ENCODE results near the gene RPS21.

The RPS21 gene

DNA sequence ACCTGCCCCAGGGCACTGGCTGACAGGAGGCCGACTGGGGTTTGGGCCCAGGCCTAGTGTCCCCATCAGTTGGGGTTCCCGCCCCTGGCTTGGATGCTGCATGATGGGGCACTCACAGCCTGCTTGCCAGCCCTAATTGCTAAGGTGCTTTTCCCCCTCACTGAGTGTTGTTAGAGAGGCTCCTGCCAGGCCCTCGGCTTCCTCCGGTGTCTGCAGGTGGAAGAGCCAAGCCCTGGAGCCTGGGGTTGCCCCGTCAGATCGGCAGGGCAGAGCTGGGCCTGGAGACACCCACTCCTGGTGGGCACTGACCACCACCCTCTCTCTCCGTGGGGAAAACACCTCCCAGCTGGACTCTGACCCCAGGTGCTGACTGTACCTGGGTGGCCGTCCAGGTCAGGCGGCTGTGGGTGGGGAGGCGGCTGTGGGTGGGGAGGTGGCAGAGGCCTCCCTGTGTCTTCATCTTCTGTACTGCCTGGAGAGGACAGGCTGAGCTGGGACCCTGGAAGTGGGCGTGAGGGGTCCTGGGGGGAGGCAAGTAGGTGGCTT lies 26.2 kb downstream of the RPS21 start:
- Mint-ChIP-seq H3K27me3 (peaks cover 32% of the 10 kb centered on the region), H3K9me3 (no peaks in the 10 kb centered on the region), H3K36me3 (no peaks in the 10 kb centered on the region), H3K27ac (no peak overlapping the region), H3K4me1 (peaks cover 23% of the 10 kb centered on the region), H3K4me3 (no peak overlapping the region)
- no peak for ATAC-seq

DNA sequence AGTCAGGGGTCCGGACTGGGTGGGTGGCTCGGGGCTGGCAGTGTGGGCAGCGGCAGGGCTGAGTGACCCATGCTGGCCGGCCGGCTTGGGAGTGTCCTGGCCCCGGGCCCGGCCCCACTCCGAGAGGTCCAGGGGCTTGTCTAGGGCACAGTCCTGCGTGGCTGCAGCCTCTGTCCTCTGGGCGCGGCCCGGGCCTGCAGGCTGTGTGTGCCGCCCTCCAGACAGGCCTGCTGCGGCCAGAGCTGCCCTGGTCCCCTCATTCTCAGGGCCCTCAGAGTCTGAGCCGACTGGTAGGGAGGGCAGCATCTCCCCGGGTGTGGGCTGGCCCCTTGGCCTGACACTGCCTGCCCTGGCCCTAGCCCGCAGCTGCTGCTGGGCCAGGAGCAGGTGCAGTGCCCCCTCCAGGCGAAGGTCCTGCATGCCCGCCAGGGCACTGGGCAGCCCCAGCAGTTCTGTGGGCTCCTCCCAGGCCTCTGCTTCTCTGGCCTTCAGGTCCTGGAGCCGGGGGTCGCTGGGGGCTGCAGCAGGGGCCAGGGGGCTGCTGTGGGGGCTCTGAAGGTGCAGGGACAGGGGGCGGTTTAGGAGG lies 27.1 kb downstream of the RPS21 start:
- no peak overlapping the region for H3K27ac Mint-ChIP-seq
- H3K36me3 Mint-ChIP-seq: no peaks in the 10 kb centered on the region
- H3K4me3 Mint-ChIP-seq: no peak overlapping the region
- H3K4me1 Mint-ChIP-seq: peaks cover 16% of the 10 kb centered on the region
- H3K27me3 Mint-ChIP-seq: peaks cover 41% of the 10 kb centered on the region
- no peaks in the 10 kb centered on the region for H3K9me3 Mint-ChIP-seq
- ATAC-seq: no peak

DNA sequence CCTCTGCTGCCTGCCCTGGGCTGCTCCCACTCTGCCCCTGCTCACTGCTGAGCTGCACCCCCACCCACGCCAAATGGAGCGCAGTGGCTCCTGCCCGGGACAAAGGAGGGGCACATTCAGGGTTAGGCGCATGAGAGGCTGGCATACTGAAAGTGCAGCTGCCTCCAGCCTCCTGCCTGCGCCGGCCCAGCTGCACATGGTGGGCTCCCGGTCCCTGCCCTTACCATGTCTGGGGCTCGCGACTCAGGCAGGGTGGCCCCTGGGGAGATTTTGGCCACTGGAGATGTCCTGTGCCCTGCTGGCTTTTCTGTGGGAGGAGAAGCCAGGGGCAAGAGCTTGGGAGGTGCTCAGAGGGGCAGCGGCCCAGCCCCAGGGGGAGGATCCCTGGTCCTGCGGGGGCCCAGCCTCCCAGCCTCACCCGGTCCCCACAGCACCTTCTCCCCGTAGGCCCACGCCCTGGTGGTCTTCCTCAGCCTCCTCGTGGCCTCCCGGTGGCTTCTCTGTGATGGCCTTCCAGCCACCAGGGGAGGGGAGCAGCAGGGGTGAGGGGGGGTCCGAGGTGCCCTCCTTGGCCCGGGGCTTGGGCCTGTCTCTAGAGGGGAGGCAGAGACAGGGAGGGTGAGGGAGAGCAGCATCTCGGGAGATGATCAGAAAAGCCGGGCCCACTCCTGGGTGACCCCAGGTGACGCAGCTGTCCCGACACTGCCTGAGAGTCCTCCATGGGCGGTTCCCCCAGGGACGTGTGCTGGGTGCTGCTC lies 28.6 kb downstream of the RPS21 start:
- no peaks in the 10 kb centered on the region for H3K9me3 Mint-ChIP-seq
- no peak for ATAC-seq
- H3K4me1 Mint-ChIP-seq: peaks cover under 1% of the 10 kb centered on the region
- no peak overlapping the region for H3K27ac Mint-ChIP-seq
- no peak overlapping the region for H3K4me3 Mint-ChIP-seq
- no peaks in the 10 kb centered on the region for H3K36me3 Mint-ChIP-seq
- peaks cover 50% of the 10 kb centered on the region for H3K27me3 Mint-ChIP-seq

DNA sequence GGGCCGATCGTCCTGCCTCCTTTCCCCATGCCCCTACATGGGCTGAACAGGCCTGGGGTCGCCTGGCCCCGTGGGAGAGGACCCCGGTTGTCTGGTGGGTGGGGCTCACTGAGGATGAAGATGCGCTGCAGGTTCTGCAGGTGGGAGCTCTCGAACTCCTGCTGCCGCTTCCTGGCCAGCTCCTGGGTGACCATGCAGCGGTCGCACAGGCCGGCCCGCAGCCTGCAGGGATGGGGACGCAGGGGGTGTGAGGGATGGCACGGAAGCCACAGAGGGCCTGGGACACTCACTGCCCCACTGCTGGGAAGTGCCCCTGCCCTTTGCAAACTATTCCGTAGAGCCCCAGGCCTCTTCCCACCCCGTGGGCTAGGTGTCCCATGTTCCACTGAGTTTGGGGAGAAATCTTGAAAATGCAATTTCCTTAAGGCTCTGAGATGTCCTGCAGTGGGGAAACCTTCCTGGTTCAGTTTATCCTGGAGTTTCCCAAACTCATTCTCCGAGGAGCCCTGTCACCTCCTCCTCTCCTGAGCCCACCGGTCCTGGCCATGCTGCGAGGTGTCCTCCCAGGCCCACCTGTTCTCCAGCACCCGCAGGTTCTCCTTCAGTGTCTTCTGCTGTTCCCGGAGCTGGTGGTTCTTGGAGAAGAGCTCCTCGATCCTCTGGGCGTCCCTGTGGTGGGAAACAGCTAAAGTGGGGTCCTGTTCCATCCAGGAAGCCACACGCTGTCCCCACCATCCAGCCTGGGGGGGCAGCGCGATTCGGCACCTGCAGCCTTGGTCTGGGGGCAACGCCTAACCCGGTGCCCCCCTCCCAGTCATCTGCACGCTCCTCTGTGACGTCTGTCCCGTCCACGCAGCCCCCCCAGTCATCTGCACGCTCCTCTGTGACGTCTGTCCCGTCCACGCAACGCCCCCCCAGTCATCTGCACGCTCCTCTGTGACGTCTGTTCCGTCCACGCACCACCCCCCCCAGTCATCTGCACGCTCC lies 30.0 kb downstream of the RPS21 start:
- ATAC-seq: no peak
- H3K27me3 Mint-ChIP-seq: peaks cover 50% of the 10 kb centered on the region

DNA sequence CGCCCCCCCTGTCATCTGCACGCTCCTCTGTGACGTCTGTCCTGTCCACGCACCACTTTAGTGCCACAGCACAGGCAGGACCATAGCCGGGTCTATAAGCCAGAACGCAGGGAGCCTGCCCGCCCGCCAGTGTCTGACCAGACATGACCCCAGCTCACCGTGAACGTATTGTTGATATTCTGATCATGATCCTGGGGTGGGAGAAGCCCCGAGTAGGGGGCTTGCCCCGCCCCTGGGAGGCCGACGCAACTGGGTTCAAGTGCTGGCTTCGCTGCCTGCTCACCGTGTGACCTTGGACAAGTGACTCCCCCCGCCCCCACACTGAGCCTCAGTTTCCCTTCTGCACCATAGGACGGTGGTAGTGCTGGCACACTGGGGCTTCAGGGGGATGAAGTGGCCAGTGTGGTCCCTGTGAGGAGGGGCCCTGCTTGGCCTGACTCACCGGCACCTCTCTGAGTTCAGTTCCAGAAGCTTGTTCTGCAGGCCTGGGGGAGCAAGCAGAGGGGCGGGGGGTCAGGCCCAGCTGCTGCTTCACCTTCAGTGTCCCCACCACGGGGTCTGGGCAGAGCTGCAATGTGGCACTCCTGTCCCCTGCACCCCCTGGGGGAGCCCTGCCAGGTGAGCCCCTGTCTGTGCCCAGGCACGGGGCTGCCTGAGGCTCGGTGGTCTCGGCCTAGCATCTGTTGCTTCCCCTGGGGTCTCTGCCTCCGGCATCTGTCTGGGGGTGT lies 31.2 kb downstream of the RPS21 start:
- Mint-ChIP-seq H3K27me3 (peaks cover 50% of the 10 kb centered on the region), H3K4me1 (no peaks in the 10 kb centered on the region), H3K9me3 (peaks cover 4% of the 10 kb centered on the region), H3K4me3 (no peak overlapping the region), H3K36me3 (no peaks in the 10 kb centered on the region), H3K27ac (no peak overlapping the region)
- ATAC-seq: no peak

More for the DNA sequence above, 30.0 kb downstream of the RPS21 start:
- Mint-ChIP-seq H3K36me3 (no peaks in the 10 kb centered on the region), H3K27ac (no peak overlapping the region), H3K4me1 (no peaks in the 10 kb centered on the region), H3K9me3 (peaks cover 4% of the 10 kb centered on the region), H3K4me3 (no peak overlapping the region)

DNA sequence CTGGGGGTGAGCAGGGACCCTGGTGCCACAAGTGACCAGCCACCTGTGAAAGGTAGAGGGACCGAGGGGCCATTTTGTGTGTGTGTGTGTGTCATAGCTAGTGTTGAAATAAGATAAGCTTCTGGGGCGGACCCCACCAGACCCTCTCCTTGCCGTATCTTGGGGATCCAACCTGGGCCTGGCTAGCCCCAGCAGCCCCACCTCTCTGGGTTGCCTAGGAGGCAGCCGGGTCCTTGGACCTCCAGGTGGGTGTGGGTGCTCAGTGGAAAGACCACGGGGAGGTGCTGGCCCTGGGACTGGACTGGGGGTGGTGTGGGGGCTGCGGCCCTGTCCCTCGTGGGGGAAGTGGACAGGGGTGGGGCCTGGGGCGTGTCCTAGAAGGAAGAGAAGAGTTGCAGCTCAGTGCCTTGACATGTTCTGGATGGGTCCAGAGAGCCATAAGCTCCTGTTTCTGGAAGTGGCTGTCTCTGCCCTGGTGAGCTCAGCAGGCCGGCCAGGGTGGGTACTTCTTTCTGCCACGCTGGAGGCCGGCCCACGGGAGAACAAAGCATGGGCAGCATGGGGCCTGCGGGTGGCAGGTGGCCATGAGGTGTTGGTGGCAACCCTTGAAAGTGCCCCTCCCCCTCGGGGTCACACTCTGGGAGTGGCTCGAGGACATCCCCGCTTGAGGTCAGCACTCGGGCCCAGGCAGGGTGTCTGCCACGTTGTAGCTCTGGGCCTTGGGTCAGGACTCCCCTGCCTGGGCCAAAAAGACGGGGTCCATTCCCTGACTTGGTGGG lies 32.0 kb downstream of the RPS21 start:
- Mint-ChIP-seq H3K4me3 (no peak overlapping the region), H3K36me3 (no peaks in the 10 kb centered on the region), H3K27me3 (peaks cover 50% of the 10 kb centered on the region), H3K27ac (no peak overlapping the region), H3K4me1 (no peaks in the 10 kb centered on the region), H3K9me3 (peaks cover 4% of the 10 kb centered on the region)
- no peak for ATAC-seq

DNA sequence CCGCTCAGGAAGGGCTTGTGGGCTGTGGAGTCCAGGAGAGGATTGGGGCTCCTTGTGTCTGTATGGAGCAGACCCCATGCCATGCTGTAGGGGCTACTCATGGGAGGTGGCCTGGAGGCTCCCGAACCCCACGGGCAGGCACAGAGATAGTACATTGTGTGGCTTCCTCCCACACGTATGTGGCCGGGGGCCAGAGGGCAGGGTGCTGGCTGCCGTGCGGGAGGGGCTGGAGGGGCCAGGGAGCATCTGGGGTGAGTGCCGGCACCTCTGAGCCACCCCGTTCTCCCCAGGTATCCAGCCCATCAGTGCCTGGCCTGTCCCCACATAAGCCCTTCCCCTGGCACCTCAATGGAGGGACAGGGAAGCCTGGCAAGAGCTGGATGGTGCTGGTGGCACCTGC lies 32.9 kb downstream of the RPS21 start:
- H3K27ac Mint-ChIP-seq: no peak overlapping the region
- H3K36me3 Mint-ChIP-seq: no peaks in the 10 kb centered on the region
- peaks cover 4% of the 10 kb centered on the region for H3K9me3 Mint-ChIP-seq
- peaks cover 52% of the 10 kb centered on the region for H3K27me3 Mint-ChIP-seq
- H3K4me3 Mint-ChIP-seq: no peak overlapping the region
- H3K4me1 Mint-ChIP-seq: no peaks in the 10 kb centered on the region
- no peak for ATAC-seq

DNA sequence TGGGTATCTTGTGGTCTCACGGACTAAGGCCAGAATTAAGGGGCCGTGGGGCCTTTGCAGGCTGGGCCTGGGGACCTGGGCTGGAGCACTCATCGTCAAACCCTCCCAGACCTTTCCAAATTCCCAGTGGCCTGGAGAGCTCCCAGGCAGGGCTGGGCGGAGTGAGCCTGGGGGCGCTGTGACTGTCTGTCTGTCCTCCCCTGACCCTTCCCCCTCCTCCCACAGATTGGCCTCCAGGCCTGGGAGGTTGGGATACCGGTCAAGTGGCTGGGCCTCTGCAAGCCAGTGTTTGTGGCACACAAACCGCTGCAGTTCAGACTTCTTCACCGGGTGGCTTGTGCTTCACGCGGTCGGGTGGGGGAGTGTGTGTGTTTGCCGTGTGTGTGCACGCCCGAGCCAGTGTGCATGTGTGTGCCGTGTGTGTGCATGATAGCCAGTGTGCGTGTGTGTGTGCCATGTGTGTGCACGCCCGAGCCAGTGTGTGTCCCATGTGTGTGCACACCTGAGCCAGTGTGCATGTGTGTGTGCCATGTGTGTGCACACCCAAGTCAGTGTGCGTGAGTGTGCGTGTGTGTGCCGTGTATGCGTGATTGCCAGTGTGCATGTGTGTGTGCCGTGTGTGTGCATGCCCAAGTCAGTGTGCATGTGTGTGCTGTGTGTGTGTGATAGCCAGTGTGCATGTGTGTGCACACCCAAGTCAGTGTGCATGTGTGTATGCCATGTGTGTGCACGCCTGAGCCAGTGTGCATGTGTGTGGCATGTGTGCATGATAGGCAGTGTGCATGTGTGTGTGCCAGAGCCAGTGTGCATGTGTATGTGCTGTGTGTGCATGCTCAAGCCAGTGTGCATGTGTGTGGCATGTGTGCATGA lies 34.2 kb downstream of the RPS21 start:
- Mint-ChIP-seq H3K9me3 (peaks cover 4% of the 10 kb centered on the region), H3K27ac (no peak overlapping the region), H3K27me3 (peaks cover 44% of the 10 kb centered on the region), H3K36me3 (no peaks in the 10 kb centered on the region), H3K4me3 (no peak overlapping the region), H3K4me1 (no peaks in the 10 kb centered on the region)
- no peak for ATAC-seq

DNA sequence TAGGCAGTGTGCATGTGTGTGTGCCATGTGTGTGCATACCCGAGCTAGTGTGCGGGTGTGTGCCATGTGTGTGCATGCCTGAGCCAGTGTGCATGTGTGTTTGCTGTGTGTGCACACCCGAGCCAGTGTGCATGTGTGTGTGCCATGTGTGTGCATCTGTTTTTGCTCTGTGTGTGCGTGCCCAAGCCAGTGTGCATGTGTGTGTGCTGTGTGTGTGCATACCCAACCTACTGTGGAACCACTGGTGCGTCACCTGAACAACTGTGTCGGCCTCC lies 34.8 kb downstream of the RPS21 start:
- no peak for ATAC-seq
- Mint-ChIP-seq H3K27me3 (peaks cover 43% of the 10 kb centered on the region), H3K9me3 (peaks cover 4% of the 10 kb centered on the region), H3K4me3 (no peak overlapping the region), H3K36me3 (no peaks in the 10 kb centered on the region), H3K4me1 (no peaks in the 10 kb centered on the region), H3K27ac (no peak overlapping the region)

DNA sequence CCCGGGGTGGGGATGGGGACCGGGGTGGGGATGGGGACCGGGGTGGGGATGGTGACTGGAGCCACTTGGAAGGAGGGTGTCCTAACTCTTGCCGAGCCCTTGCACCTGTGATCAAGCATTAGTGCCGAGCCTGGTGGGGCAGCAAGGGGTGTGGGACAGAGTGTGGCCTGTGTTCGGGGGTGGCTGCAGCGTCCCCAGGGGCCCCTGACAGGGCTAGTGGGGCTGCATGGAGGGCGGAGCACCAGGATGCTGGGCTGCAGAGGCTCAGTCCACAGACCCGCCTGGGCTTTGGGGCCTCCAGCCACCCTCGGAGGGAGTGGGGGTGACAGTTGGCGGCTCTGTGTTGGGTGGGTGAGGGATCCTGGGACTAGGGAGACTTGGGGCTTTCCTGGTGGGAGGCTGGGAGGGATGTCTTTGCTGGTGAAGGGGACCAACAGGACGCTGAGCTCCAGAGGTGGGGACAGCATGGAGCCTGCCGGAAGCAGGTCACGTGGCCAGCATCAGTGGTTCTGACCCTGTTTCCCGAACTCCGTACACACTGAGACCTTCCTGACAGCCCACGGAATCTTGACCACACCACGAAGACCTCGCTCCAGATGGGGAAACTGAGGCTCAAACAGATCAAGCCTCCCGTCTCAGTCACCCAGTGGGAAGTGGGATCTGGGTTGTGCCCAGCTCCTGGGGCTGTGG lies 35.9 kb downstream of the RPS21 start:
- no peak overlapping the region for H3K4me3 Mint-ChIP-seq
- no peak for ATAC-seq
- peaks cover 4% of the 10 kb centered on the region for H3K9me3 Mint-ChIP-seq
- no peak overlapping the region for H3K27ac Mint-ChIP-seq
- peaks cover 33% of the 10 kb centered on the region for H3K27me3 Mint-ChIP-seq
- H3K36me3 Mint-ChIP-seq: no peaks in the 10 kb centered on the region
- no peaks in the 10 kb centered on the region for H3K4me1 Mint-ChIP-seq

DNA sequence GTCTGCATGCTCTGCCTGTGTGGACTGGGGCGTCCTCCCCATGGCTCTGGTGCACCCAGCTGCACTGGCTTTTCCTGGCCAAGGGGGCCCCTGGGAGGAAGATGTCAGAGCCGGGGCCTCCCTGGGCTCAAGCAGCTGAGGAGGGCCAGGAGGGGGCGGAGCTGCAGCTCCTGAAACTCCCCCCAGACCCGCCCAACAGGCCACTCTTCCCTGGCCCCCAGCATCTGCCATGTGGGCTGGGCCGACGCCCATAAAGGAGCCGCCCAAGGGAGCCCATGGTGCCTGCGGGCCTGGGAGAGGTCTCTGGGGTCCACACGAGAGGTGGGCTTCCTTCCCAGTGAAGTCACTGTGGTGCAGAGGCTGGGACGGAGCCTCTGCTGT lies 36.4 kb downstream of the RPS21 start:
- H3K9me3 Mint-ChIP-seq: peaks cover 4% of the 10 kb centered on the region
- no peaks in the 10 kb centered on the region for H3K36me3 Mint-ChIP-seq
- H3K27me3 Mint-ChIP-seq: peaks cover 28% of the 10 kb centered on the region
- H3K4me3 Mint-ChIP-seq: no peak overlapping the region
- H3K4me1 Mint-ChIP-seq: no peaks in the 10 kb centered on the region
- no peak overlapping the region for H3K27ac Mint-ChIP-seq
- no peak for ATAC-seq

DNA sequence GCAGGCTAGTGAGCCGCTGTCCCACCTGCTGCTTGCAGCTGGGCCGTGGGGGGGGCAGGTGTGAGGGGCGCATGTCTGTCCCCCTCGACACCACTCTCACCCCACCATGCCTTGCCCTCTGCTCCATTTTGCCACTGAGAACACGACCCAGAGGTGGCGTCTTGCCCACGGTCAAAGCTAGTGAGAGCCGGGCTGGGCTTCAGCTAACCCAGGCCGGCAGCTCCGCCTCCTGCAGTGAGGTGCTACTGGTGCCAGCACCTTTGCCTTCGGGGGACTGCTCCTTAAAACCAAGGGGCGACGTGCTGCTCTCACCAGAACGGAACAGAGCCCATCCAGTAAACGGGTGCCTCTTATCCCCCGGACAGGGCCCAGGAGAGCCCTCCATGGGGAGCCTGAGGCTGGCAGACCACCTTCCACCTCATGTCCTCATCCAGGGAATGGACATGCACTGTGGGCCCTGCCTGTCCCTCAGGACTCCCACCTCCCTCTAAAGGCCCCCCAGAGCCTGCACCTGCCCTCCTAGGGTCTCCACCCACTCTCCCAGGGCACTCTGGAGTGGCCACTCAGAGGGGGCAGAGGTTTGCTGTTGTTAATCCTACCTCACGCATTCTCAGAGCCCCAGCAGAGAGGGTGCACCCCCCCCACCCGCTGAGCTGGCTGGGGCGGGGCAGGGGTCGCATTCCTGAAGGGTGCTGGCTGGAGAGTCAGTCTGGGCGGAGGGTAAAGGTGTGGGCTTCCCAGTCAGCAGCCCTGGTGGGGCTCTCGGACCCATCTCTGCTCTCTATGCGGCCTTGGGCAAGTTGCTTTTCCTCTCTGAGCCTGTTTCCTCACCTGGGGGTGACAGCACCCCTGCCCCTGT lies 37.6 kb downstream of the RPS21 start:
- peaks cover 4% of the 10 kb centered on the region for H3K9me3 Mint-ChIP-seq
- H3K4me1 Mint-ChIP-seq: no peaks in the 10 kb centered on the region

More for the DNA sequence above, 37.6 kb downstream of the RPS21 start:
- peaks cover 28% of the 10 kb centered on the region for H3K27me3 Mint-ChIP-seq
- no peak for ATAC-seq
- no peak overlapping the region for H3K4me3 Mint-ChIP-seq
- H3K36me3 Mint-ChIP-seq: no peaks in the 10 kb centered on the region
- no peak overlapping the region for H3K27ac Mint-ChIP-seq
